GM18505 (cell line): ENCODE measurements around the gene FBXO33.

Experiments
- ATAC-seq: cut with Tn5 transposase; IDR thresholded peaks from one replicate; pipeline ENCODE4 v1.9.1; 2021; ENCODE audit not compliant: unreplicated experiment
- POLR2A ChIP-seq: IDR thresholded peaks from 4 replicates; pipeline ENCODE4 v1.6.1; 2011; ENCODE audit warnings: borderline replicate concordance; ENCODE audit not compliant: insufficient read depth, insufficient read length; ENCODE audit errors: extremely low read depth

The FBXO33 gene

DNA sequence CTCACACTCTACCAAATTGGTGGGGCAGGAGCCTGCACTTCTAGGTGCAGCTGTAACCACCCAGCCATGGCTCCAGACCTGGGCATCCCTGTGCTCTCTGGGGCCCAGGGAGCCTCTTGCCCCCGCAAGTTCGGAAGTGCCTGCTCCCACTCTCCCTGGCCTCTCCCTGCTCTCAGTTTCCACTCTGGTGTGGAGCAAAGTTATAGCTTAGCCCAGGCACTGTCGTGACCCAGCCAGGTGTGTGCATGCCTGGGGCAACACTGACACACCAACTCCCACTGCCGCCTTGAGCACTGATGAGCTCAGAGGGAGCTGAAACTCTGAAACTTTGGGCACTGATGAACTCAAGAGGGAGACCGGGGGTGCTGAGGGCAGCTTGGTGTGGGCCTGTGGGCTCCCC, 8.7 kb upstream of the FBXO33 start:
- TF ChIP-seq POLR2A = no peak
- ATAC-seq = no peak

DNA sequence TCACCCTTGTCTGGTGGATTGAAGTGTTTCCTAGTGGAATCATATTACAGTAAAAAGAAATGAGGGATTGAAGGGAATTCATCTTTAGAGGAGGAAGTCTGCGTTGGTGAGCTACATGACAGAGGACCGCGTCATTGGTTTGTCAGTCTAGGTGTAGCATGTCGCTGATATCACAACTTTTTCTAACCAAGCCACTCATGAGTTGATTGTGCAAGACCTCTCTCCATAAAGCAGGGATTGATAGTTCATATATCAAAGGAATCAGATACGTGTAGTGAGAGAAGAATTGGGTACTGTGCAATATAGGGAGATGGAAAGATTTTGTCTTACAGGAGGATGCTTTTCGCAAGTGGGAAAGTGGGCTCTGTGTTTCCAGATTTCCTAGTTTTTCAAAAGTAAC, 3.0 kb upstream of the FBXO33 start:
- TF ChIP-seq POLR2A = no peak
- ATAC-seq = no peak

DNA sequence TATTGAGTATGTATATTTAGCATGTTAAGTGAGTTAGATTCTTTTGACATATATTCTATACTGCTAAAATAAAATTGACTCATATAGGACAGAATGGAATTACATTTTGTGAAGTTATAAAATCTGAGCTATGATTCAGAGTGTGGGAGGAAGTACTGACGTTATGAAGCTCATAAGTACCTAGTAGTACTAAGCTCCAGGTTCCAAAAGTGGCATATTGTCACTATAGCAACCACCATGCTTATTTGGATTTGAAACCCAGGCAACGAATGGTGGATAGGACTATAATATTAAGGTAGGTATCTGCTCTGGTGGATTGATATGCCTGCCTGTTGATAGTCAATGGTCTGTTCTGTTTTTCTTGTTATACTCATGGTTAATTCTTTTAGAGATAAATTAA, 2.2 kb upstream of the FBXO33 start:
- no peak for TF ChIP-seq POLR2A
- no peak for ATAC-seq

DNA sequence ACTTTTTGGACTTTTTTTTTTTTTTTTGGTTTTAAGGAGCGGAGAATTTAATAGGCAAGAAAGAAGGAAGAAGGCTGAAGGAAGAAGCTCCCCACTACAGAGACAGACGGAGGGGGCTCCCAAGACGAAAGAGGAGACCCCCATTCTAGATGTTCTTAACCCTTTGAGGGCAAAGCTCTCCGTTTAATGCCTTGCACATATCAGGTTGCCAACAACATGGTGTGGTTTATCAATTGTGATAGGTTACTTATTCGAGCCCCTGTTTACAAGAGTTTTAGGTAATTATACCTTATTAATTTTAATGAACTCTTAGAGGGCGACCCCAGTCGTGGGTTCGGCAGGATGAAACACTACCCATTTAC, 1.2 kb upstream of the FBXO33 start:
- no peak for TF ChIP-seq POLR2A
- ATAC-seq = no peak

DNA sequence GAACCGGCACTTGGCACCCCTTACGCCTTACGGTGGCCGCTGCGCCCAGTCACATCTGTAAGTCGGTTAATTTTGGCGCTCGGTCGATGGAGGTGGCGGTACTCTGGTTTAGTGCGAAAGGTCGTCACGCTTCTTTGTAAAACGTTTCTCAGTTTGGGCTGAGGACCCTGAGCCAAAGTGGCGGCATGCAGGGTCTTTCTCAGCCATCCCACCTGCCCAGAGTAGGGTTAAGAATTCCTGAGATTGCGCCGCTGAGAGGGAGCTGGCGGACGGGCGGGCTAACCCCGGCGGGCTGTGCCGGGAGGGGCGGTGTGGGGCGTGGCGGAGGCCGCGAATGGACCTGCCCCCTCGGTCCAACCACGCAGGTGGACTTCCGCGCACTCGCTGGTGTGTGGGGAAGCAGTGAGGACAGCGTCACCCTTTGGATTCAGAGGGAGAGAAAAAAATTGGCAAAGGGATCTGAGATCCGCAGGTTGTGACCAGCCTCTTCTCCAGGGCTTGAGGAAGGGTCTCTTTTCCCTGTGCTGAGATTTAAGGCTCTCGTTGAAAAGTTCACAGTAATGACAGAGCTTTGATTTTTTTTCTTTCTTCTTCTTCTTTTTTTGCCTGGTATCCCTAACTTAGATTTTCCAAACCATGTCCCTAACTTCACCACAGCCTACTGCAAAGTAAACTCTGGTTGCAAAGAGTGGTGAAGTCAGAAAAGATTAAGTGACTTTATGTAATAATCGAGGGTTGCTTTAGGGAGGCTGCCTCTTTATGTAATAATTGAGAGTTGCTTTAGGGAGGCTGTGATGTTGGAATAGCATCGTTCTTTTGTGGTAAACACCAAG, 602 bp upstream of the FBXO33 start:
- peak; percentile 60 for ATAC-seq
- peak; percentile 69 for TF ChIP-seq POLR2A

DNA sequence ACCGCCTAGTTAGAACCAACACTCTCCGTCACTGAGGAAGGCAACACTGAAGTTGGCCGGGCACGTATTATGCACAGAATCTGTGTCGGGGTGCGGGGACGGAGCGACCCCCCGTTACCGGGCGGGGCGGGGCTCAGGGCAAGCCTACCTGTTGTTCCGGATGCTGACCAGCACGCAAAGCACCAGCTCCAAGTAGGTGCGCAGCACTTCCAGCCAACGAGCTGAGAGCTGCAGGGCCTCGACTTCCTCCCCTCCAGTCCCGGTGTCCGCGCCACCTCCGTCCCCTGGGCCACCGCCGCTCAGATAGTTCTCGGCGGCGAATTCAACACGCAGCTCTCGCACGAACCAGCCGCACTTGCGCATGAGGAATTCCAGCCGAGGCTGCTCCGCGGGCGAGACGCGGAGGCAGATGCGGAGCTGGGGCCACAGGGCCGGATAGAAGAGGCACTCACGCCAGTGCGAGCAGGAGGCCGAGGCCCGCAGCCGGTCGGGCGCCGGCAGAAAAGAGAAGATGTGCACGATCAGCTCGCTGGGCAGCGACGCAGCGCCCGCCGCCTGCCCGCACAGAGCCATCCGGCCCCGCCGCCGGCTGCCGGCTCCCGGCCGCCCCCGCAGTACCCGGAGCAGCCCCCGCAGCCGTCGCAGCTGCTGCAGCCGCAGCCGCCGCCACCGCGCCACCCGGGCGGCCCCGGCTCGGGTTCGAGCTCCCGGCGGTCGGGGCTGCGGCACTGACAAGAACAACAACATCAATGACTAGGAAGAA, 636 bp downstream of the FBXO33 start:
- peak; percentile 23 for ATAC-seq

DNA sequence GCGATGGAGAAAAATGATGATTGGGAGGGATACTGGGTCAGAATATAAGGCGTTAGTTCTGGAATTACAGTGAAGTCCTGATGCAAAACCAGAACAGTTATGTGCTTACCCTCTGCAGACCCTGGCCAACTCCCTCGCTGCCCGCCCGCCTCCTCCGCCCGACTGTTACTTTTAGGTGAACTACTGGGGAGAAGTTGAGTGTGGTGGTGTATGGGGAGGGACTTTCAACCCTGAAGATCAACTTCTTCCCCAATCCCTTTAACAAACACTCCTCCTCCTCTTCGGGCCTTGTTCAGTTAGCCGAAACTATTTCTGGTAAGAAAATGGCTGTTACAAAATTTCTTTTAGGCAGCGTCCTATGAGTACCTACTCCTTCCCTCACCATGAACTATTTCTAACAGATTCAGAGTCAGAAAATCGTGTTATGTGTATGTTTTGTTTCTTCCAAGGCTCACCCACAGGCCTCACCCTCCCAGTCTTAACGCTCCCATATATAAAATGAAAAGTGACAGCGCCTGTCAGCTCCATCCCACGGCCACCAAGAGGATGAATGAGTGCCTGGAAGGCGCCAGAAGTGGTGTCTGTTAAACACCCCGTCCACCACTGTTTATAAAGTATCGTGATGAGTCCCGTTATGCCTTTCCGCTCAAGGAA, 1.3 kb downstream of the FBXO33 start:
- peak; percentile 0 for ATAC-seq
- TF ChIP-seq POLR2A = no peak

More for the DNA sequence above, 636 bp downstream of the FBXO33 start:
- peak; percentile 74 for TF ChIP-seq POLR2A

DNA sequence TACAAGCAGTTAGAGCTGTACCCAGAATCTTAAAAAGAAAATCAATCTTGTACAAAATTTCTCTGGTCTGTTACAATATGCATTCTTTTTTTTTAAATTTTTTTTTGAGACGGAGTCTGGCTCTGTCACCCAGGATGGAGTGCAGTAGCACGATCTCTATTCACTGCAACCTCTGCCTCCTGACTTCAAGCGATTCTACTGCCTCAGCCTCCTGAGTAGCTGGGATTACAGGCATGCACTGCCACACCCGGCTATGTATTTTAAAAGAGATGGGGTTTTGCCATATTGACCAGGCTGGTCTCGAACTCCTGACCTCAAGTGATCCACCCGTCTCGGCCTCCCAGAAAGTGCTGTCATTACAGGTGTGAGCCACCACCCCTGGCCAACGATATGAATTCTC, 4.1 kb downstream of the FBXO33 start:
- TF ChIP-seq POLR2A = no peak
- ATAC-seq = no peak

DNA sequence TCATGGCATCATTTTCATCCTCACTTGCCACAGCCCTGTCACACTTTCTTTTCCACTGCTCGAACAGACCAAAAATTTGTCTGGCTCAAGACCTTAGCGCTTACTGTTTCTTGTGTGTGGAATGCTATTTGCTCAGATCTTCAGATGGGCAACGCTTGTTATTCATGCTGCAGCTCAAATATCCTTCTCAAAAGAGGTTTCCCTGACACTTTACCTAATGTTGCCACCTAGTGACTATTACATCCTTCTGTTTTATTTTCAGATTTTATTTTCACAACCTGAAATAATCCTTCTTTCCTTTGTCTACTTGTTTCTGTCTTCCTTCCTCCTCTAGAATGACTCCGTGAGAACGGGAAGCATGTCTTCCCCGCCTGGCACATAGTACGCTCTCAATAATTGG, 5.6 kb downstream of the FBXO33 start:
- ATAC-seq = no peak
- no peak for TF ChIP-seq POLR2A

DNA sequence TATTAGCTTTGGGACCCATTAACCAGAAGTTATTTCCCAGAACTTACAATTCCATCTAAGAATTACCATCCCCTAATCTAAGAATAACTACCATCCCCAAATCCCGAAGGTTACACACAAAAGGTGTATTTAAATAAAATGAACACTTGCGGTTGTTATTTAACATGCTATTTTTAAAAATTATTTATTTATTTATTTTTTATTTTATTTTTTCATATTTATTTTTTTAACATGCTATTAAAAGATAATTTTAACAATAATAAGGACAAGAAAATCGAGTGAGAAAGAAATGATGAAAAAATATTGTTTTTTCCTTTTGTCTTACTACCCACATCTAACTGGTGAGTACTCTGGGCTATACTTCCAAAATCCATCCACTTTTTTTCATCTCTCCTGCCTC, 6.3 kb downstream of the FBXO33 start:
- ATAC-seq = no peak
- no peak for TF ChIP-seq POLR2A

DNA sequence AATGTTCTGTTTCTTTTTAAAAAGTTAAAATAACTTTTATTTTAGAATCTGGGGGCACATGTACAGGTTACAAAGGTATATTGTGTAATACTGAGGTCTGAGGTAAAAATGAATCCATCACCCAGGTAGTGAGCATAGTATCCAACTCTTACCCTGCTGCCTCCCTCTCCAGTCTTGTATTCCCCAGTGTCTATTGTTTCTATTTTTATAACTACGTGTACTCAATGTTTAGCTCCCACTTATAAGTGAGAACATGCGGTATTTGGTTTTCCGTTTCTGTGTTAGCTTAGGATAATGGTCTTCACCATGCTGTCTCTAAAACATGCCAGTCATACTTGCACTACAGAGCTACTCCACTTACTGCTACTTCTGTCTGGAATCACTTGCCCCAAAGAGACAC, 8.4 kb downstream of the FBXO33 start:
- TF ChIP-seq POLR2A = no peak
- ATAC-seq = no peak

DNA sequence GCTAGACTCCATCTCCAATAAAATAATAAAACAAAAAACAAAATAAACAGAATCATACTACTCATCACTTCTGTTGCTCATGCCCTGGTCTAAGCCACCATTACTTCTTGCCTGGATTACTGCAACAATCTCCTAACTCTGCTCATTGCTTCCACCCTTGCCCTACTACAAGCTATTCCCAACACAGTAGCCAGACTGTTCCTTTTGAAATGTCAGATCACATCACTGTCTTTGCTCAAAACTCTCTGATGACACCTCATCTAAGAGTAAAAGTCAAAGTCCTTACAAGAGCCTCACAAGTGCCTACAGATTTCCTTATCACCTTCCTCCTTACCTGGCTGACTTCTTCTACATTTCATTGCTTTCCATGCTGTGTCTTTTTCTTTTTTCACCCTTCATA, 10.0 kb downstream of the FBXO33 start:
- ATAC-seq = no peak
- TF ChIP-seq POLR2A = no peak

DNA sequence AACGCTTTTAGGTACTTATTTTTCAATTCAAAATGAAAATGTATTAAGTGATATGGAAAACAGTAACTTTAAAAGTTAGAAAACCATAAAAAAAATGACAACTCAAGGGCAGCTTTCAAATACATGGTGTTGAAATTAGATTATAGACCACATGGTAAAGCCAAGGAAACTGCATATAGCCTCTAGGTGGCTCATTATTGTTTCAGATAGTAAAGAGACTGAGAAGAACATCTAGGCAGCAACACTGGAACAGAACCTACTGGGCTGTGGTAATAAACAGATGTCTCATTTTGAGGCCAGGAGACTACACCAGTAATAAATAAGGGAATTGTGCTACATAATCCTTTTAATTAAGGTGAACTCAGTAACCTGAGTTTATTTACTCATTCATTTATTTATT, 13.0 kb downstream of the FBXO33 start:
- ATAC-seq = no peak
- no peak for TF ChIP-seq POLR2A

DNA sequence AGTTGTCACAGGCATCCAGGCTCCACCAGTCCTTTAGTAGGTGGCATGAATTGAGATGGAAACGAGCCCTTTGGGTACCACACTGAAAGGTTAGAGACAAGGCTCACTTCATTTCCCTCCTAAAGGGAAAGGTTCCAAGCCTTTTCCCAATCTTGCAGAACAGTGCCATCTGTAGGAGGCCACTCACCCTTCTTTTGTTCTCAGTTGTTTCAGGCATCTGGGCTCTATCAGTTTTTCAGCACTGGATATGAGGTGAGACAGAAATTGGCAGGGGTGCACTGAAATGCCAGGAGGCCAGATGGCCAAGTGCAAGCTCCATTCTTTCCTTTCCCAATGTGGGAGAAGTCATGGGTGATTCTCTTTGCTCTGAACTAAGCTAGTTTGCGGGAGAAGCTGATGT, 15.2 kb downstream of the FBXO33 start:
- no peak for TF ChIP-seq POLR2A

More for the DNA sequence above, 15.2 kb downstream of the FBXO33 start:
- ATAC-seq = no peak
